IPS DF 6.9 (cell line): Measurements from ENCODE around the gene RAB29.

Source experiments
- DNase-seq: peaks from one replicate; pipeline ENCODE4 v3.0.0-alpha.2; 2013; ENCODE audit warnings: low read depth, low spot score
- H3K27ac ChIP-seq: one replicate; pipeline ENCODE4 v1.5.1; 2013; ENCODE audit warnings: low read length, control low read depth
- H3K27me3 ChIP-seq: 2 replicates; pipeline ENCODE4 v1.6.1; 2013; ENCODE audit warnings: mild to moderate bottlenecking, low read length; ENCODE audit not compliant: control insufficient read depth, insufficient read depth
- H3K36me3 ChIP-seq: 2 replicates; pipeline ENCODE4 v1.6.1; 2013; ENCODE audit warnings: low read length; ENCODE audit not compliant: control insufficient read depth, insufficient read depth
- H3K4me1 ChIP-seq: 2 replicates; pipeline ENCODE4 v1.6.1; 2013; ENCODE audit warnings: low read length; ENCODE audit not compliant: control insufficient read depth, insufficient read depth
- H3K4me3 ChIP-seq: 2 replicates; pipeline ENCODE4 v1.5.1; 2013; ENCODE audit warnings: mild to moderate bottlenecking, low read length
- H3K9me3 ChIP-seq: 2 replicates; pipeline ENCODE4 v1.6.1; 2013; ENCODE audit warnings: low read length, inconsistent platforms; ENCODE audit not compliant: control insufficient read depth, insufficient read depth
- WGBS: extraction: QIAGEN DNeasy Blood & Tissue Kit; methylation state at CpG from one replicate; pipeline ENCODE4 v1.1.7; 2013; ENCODE audit warnings: mixed read lengths, missing lambda C conversion rate; ENCODE audit not compliant: insufficient read length, insufficient coverage; 5-methylcytosine and 5-hydroxymethylcytosine counted together

The RAB29 gene

GRCh38 chr1:205766038-205766437 is 9.2 kb downstream of the RAB29 start:
- no peaks in the 10 kb centered on the region for H3K36me3 ChIP-seq
- H3K27me3 ChIP-seq, result no peaks in the 10 kb centered on the region
- no peak overlapping the region for H3K27ac ChIP-seq
- no peaks in the 10 kb centered on the region for H3K9me3 ChIP-seq
- H3K4me3 ChIP-seq, result no peak overlapping the region
- no peaks in the 10 kb centered on the region for H3K4me1 ChIP-seq
- WGBS, result no CpG with 5 or more reads among the region's 5 CpGs
- DNase-seq, result no peak

- no peaks in the 10 kb centered on the region for H3K4me1 ChIP-seq
- H3K27ac ChIP-seq, result no peak overlapping the region
- H3K27me3 ChIP-seq, result no peaks in the 10 kb centered on the region
- H3K36me3 ChIP-seq, result no peaks in the 10 kb centered on the region
- WGBS, result no CpG with 5 or more reads among the region's 2 CpGs
- H3K9me3 ChIP-seq, result no peaks in the 10 kb centered on the region
- H3K4me3 ChIP-seq, result no peak overlapping the region
- no peak for DNase-seq
Measured at GRCh38 chr1:205764578-205764977, 10.7 kb downstream of the RAB29 start.

GRCh38 chr1:205763980-205764379 is 11.3 kb downstream of the RAB29 start:
- H3K27ac ChIP-seq, result no peak overlapping the region
- H3K9me3 ChIP-seq, result no peaks in the 10 kb centered on the region

GRCh38 chr1:205760606-205761005 is 14.7 kb downstream of the RAB29 start:
- H3K27me3 ChIP-seq, result no peaks in the 10 kb centered on the region
- H3K4me3 ChIP-seq, result no peak overlapping the region
- H3K4me1 ChIP-seq, result no peaks in the 10 kb centered on the region
- no peak overlapping the region for H3K27ac ChIP-seq
- H3K36me3 ChIP-seq, result no peaks in the 10 kb centered on the region
- H3K9me3 ChIP-seq, result no peaks in the 10 kb centered on the region
- no CpG with 5 or more reads among the region's 3 CpGs for whole genome bisulfite sequencing
- DNase-seq, result no peak

More at GRCh38 chr1:205763980-205764379, 11.3 kb downstream of the RAB29 start:
- H3K4me1 ChIP-seq, result no peaks in the 10 kb centered on the region
- no peak overlapping the region for H3K4me3 ChIP-seq
- H3K36me3 ChIP-seq, result no peaks in the 10 kb centered on the region
- no peaks in the 10 kb centered on the region for H3K27me3 ChIP-seq
- DNase-seq, result no peak

GRCh38 chr1:205756552-205756951 is 18.7 kb downstream of the RAB29 start:
- Histone ChIP-seq H3K27me3 (no peaks in the 10 kb centered on the region; the same call in 1 of the 2 replicates), H3K9me3 (no peaks in the 10 kb centered on the region), H3K36me3 (no peaks in the 10 kb centered on the region), H3K27ac (no peak overlapping the region), H3K4me3 (no peak overlapping the region), H3K4me1 (no peaks in the 10 kb centered on the region)
- DNase-seq, result no peak
- WGBS, result no CpG with 5 or more reads among the region's 3 CpGs

- Histone ChIP-seq H3K4me3 (no peak overlapping the region), H3K4me1 (no peaks in the 10 kb centered on the region; the same call in 1 of the 2 replicates), H3K27me3 (no peaks in the 10 kb centered on the region; the same call in 1 of the 2 replicates), H3K27ac (no peak overlapping the region), H3K36me3 (no peaks in the 10 kb centered on the region), H3K9me3 (no peaks in the 10 kb centered on the region)
- no peak for DNase-seq
- WGBS, result no CpG with 5 or more reads among the region's 5 CpGs
Measured at GRCh38 chr1:205754857-205755256, 20.4 kb downstream of the RAB29 start.

GRCh38 chr1:205751036-205751651 is 24.1 kb downstream of the RAB29 start:
- Histone ChIP-seq H3K27me3 (no peaks in the 10 kb centered on the region; the same call in 1 of the 2 replicates), H3K36me3 (no peaks in the 10 kb centered on the region; the same call in 1 of the 2 replicates), H3K27ac (no peak overlapping the region), H3K4me3 (no peak overlapping the region), H3K4me1 (no peaks in the 10 kb centered on the region; the same call in 1 of the 2 replicates), H3K9me3 (no peaks in the 10 kb centered on the region)
- no peak for DNase-seq
- WGBS, result no CpG with 5 or more reads among the region's 13 CpGs

- H3K4me1 ChIP-seq, result no peaks in the 10 kb centered on the region; the same call in 1 of the 2 replicates
- no CpG with 5 or more reads among the region's 27 CpGs for WGBS
- DNase-seq, result peak; percentile 91
- H3K27me3 ChIP-seq, result no peaks in the 10 kb centered on the region; the same call in 1 of the 2 replicates
- H3K4me3 ChIP-seq, result peak within 1 kb of the TSS; percentile 97
- H3K27ac ChIP-seq, result no peak within 1 kb of the TSS
- H3K36me3 ChIP-seq, result no peaks in the 10 kb centered on the region; the same call in 1 of the 2 replicates
- no peaks in the 10 kb centered on the region for H3K9me3 ChIP-seq
Measured at GRCh38 chr1:205750138-205751035, 24.9 kb downstream of the RAB29 start, which contains the start of gene NUCKS1. NUCKS1 (minus strand) TSS chr1:205750182; CDS start chr1:205749973, 209 bp downstream.

- H3K27me3 ChIP-seq, result no peaks in the 10 kb centered on the region; the same call in 1 of the 2 replicates
- peak; percentile 84 for DNase-seq
- no peaks in the 10 kb centered on the region; the same call in 1 of the 2 replicates for H3K36me3 ChIP-seq
- no peaks in the 10 kb centered on the region; the same call in 1 of the 2 replicates for H3K4me1 ChIP-seq
- no peak overlapping the region for H3K27ac ChIP-seq
- no CpG with 5 or more reads among the region's 81 CpGs for WGBS
- H3K4me3 ChIP-seq, result peak overlapping the region; percentile 97
- no peaks in the 10 kb centered on the region for H3K9me3 ChIP-seq
Measured at GRCh38 chr1:205749234-205750137, 25.8 kb downstream of the RAB29 start.
